HUES48 (cell line): Measurements from ENCODE around the gene FEN1.

Experiments
- H3K27ac ChIP-seq: one replicate; pipeline ENCODE4 v1.7.0; 2013; ENCODE audit warnings: low read depth, low read length, inconsistent platforms
- H3K27me3 ChIP-seq: 2 replicates; pipeline ENCODE4 v1.6.1; 2013; ENCODE audit warnings: mild to moderate bottlenecking, low read length; ENCODE audit not compliant: control insufficient read depth, insufficient read depth
- H3K36me3 ChIP-seq: 2 replicates; pipeline ENCODE4 v1.6.1; 2013; ENCODE audit warnings: low read length; ENCODE audit not compliant: control insufficient read depth, insufficient read depth
- H3K4me1 ChIP-seq: 2 replicates; pipeline ENCODE4 v1.6.1; 2013; ENCODE audit warnings: mild to moderate bottlenecking, low read length; ENCODE audit not compliant: control insufficient read depth, insufficient read depth
- H3K4me3 ChIP-seq: 2 replicates; pipeline ENCODE4 v1.5.1; 2013; ENCODE audit warnings: mild to moderate bottlenecking, low read depth, low read length
- H3K9ac ChIP-seq: 2 replicates; pipeline ENCODE4 v1.6.1; 2013; ENCODE audit warnings: mild to moderate bottlenecking, low read depth, low read length, moderate library complexity
- H3K9me3 ChIP-seq: 2 replicates; pipeline ENCODE4 v1.6.1; 2013; ENCODE audit warnings: low read length; ENCODE audit not compliant: control insufficient read depth, insufficient read depth

The FEN1 gene

GRCh38 chr11:61769946-61770683, 22.6 kb upstream of the FEN1 start:
- H3K9me3 ChIP-seq, result no peaks in the 10 kb centered on the region
- H3K4me1 ChIP-seq, result peaks cover 13% of the 10 kb centered on the region; the same call in 1 of the 2 replicates
- no peak overlapping the region for H3K9ac ChIP-seq
- no peaks in the 10 kb centered on the region for H3K27me3 ChIP-seq
- H3K36me3 ChIP-seq, result no peaks in the 10 kb centered on the region
- H3K27ac ChIP-seq, result no peak overlapping the region
- no peak overlapping the region for H3K4me3 ChIP-seq

GRCh38 chr11:61771195-61771894, 21.4 kb upstream of the FEN1 start:
- Histone ChIP-seq H3K4me3 (no peak overlapping the region), H3K27me3 (no peaks in the 10 kb centered on the region), H3K27ac (no peak overlapping the region), H3K9me3 (no peaks in the 10 kb centered on the region), H3K36me3 (no peaks in the 10 kb centered on the region), H3K9ac (no peak overlapping the region; the same call in 1 of the 2 replicates), H3K4me1 (peaks cover 13% of the 10 kb centered on the region; the same call in 1 of the 2 replicates)

GRCh38 chr11:61771985-61772455, 20.7 kb upstream of the FEN1 start:
- Histone ChIP-seq H3K4me3 (no peak overlapping the region), H3K9ac (no peak overlapping the region; the same call in 1 of the 2 replicates), H3K36me3 (no peaks in the 10 kb centered on the region), H3K4me1 (peaks cover 18% of the 10 kb centered on the region; the same call in 1 of the 2 replicates), H3K27ac (no peak overlapping the region), H3K27me3 (no peaks in the 10 kb centered on the region), H3K9me3 (no peaks in the 10 kb centered on the region)

GRCh38 chr11:61773356-61773755, 19.4 kb upstream of the FEN1 start:
- H3K4me1 ChIP-seq, result peaks cover 19% of the 10 kb centered on the region; the same call in 1 of the 2 replicates
- H3K36me3 ChIP-seq, result no peaks in the 10 kb centered on the region
- H3K27me3 ChIP-seq, result no peaks in the 10 kb centered on the region
- no peak overlapping the region for H3K9ac ChIP-seq
- no peaks in the 10 kb centered on the region for H3K9me3 ChIP-seq
- no peak overlapping the region for H3K4me3 ChIP-seq
- H3K27ac ChIP-seq, result no peak overlapping the region

GRCh38 chr11:61773809-61774208, 18.9 kb upstream of the FEN1 start:
- H3K4me1 ChIP-seq, result peaks cover 19% of the 10 kb centered on the region; the same call in 1 of the 2 replicates
- no peak overlapping the region for H3K4me3 ChIP-seq
- no peaks in the 10 kb centered on the region for H3K9me3 ChIP-seq
- H3K9ac ChIP-seq, result no peak overlapping the region
- H3K36me3 ChIP-seq, result no peaks in the 10 kb centered on the region
- no peak overlapping the region for H3K27ac ChIP-seq
- H3K27me3 ChIP-seq, result no peaks in the 10 kb centered on the region

- Histone ChIP-seq H3K9me3 (no peaks in the 10 kb centered on the region), H3K4me1 (peaks cover 16% of the 10 kb centered on the region; the same call in 1 of the 2 replicates), H3K27me3 (no peaks in the 10 kb centered on the region), H3K36me3 (no peaks in the 10 kb centered on the region), H3K27ac (no peak overlapping the region), H3K4me3 (no peak overlapping the region), H3K9ac (no peak overlapping the region)
Observed at GRCh38 chr11:61774411-61774810, 18.3 kb upstream of the FEN1 start.

GRCh38 chr11:61775106-61775505, 17.6 kb upstream of the FEN1 start:
- H3K9ac ChIP-seq, result no peak overlapping the region
- peaks cover 10% of the 10 kb centered on the region; the same call in 1 of the 2 replicates for H3K4me1 ChIP-seq
- no peak overlapping the region for H3K4me3 ChIP-seq
- no peak overlapping the region for H3K27ac ChIP-seq
- H3K9me3 ChIP-seq, result no peaks in the 10 kb centered on the region
- no peaks in the 10 kb centered on the region for H3K36me3 ChIP-seq
- H3K27me3 ChIP-seq, result no peaks in the 10 kb centered on the region

GRCh38 chr11:61775606-61776554, 16.8 kb upstream of the FEN1 start:
- Histone ChIP-seq H3K9me3 (no peaks in the 10 kb centered on the region), H3K4me3 (no peak overlapping the region), H3K9ac (no peak overlapping the region), H3K27me3 (no peaks in the 10 kb centered on the region), H3K27ac (no peak overlapping the region), H3K4me1 (peaks cover 10% of the 10 kb centered on the region; the same call in 1 of the 2 replicates), H3K36me3 (no peaks in the 10 kb centered on the region)

GRCh38 chr11:61776561-61777075, 16.1 kb upstream of the FEN1 start:
- Histone ChIP-seq H3K9me3 (no peaks in the 10 kb centered on the region), H3K27me3 (no peaks in the 10 kb centered on the region), H3K4me3 (no peak overlapping the region), H3K27ac (no peak overlapping the region), H3K36me3 (no peaks in the 10 kb centered on the region), H3K9ac (no peak overlapping the region), H3K4me1 (peaks cover 10% of the 10 kb centered on the region; the same call in 1 of the 2 replicates)
